GM13976 (cell line): ENCODE measurements around the gene MPO.

ENCODE experiments used
- DNase-seq: peaks from one replicate; pipeline ENCODE4 v3.0.0; 2012; ENCODE audit warnings: low spot score
- in situ Hi-C: fragments of 300-500 bp; cut with MboI; formaldehyde crosslinking; loops from one replicate; pipeline ENCODE4 v1.12.0; 2022; ENCODE audit warnings: low sequenced_read_pairs, mixed read lengths, inconsistent platforms; ENCODE audit not compliant: unreplicated experiment
- TF ChIP-seq, protein P1 (sequence below): IDR thresholded peaks from 2 replicates; pipeline ENCODE4 v1.5.1; 2012; ENCODE audit warnings: borderline replicate concordance, mild to moderate bottlenecking; ENCODE audit not compliant: insufficient read depth; ENCODE audit errors: extremely low read depth, missing control alignments, control extremely low read depth

MPO gene

DNA sequence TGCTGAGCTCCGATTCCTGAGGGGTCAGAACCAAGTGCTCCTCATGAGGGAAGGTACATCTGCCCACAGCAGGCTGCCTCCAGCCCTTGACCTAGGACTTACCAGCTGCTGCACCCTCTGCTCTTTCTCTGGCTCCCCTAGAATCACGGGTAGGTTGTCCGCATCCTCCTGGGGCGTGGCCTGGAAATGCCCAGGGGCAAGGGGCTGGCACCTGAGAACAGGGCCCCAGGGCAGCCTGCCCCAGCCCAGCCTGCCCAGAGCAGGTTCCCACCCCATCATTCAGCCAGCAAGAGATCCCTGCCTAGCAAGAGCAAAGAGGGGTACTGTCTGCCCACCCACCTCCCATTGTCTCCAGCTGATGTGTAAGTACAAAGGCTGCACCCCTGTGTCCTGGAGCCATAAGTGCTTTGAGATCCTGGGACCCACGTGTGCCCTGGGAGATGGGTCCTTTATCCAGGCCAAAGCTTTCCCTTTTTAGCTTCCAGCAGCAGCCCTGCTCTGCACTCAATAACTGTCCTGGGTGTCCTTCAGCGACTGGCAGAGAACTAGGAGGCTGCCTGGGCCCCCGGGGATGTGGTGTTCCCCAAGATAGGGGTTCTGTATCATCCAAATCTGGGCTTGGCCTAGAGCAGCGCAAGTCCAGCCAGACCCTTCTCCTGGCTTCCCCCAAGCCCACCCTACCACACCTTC lies 42.8 kb upstream of the MPO start:
- no peak for DNase-seq
- TF ChIP-seq, protein P1, sequence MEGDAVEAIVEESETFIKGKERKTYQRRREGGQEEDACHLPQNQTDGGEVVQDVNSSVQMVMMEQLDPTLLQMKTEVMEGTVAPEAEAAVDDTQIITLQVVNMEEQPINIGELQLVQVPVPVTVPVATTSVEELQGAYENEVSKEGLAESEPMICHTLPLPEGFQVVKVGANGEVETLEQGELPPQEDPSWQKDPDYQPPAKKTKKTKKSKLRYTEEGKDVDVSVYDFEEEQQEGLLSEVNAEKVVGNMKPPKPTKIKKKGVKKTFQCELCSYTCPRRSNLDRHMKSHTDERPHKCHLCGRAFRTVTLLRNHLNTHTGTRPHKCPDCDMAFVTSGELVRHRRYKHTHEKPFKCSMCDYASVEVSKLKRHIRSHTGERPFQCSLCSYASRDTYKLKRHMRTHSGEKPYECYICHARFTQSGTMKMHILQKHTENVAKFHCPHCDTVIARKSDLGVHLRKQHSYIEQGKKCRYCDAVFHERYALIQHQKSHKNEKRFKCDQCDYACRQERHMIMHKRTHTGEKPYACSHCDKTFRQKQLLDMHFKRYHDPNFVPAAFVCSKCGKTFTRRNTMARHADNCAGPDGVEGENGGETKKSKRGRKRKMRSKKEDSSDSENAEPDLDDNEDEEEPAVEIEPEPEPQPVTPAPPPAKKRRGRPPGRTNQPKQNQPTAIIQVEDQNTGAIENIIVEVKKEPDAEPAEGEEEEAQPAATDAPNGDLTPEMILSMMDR: no peak
- in situ Hi-C loops: no loop called here

DNA sequence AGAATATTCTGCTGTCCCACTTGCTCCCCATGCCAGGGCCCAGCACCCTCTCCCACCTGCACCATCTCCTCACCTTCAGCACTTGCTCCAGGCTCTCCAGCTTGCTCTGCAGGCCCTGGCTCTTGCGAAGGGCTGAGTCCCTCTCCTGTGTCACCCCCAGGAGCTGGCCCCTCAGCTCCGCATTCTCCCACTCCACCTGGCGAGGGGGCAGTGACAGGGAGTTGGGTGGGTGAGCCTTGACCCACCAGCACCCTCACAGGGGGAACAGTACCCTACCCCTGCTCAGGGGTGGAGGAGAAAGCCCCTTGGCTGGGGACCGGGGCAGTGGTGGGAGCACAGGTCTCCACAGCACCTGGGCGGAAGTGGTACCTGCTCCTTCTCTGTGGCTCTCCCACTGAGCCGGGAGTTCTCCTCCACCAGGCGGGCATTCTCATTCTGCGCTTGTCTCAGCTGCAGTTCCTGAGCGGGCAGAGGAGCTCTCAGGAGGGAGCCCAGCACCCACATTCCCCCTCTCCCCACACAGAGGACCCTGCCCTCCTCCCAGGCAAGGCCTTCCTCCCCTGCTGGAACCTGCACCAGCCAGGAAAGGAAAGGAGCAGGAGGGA lies 41.9 kb upstream of the MPO start:
- in situ Hi-C loops: no loop called here
- TF ChIP-seq, protein P1: no peak
- DNase-seq: no peak

DNA sequence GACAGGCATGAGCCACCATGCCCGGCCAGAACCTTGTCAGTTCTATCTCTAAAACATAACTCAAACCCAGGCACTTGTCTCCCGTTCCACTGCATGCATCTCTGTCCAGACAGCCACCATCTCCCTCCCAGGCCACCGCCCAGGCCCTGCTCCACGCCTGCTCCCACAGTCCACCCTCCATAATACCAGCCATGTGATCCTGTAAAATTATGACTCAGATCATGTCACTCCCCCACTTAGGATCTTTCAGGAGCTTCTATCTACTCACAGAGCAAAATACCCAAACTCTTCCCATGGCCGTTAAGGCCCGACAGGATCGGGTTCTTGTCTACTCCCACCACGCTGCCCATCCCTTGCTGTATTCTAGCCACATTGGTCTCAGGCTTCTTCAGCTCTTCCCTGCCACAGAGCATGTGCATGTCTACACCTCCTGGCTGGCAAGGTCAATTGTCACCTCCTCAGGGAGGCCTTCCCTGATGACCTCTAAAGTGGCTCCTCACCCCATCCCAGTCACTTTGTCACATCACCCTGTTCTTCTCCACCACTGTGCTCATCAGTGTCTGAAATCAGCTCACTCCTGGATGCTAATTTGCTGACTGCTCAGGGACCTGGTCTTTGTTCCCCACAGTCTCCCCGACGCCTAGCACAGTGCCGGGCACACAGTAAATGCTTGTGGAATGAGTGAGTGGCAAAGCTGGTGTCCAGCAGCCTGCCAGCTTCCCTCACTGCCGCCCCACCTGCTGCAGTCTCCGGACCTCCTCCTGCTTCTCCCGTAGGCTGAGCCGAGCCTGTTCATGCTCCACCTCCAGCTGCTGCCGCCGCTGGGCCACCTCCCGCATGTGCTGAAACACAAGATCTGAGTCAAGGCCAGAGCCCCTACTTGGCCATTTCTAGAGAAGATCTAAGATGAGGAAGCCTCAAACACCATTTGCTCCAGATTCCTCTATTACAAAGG lies 41.1 kb upstream of the MPO start:
- in situ Hi-C loops: no loop called here
- TF ChIP-seq, protein P1: no peak
- DNase-seq: no peak

DNA sequence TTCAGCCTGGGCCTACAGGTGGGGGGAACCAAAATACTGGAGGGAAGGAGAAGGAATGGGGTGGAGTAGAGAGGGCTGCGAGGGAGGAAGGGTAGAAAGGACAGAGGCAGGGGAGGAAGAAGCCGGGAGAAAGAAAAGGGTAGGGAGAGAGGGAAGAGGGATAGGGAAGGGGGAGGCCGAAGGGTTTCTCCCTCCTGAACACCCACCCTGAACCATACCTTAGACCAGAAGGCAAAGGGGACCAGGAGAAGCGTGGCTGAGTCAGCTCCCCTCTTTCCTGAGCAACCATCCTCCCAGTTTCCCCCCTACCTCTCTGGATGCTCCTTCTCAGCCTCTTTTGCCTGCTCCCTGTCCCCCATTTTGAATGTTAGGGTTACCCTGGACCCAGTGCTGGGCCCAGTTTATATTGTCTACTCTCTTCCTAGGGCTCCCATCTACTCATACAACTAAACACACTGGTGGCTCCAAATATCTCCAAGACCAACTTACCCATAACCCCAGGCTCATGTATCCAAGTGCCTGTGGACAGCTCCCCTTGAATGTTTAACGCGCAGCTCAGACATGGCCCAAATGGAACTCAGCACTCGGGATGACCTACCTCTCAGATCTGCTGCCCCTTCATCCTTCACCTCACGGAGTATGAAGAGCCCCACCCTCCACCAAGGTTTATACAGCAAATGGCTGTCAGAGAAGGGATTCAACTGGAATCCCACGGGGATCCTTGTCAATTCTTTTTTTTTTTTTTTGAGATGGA lies 40.0 kb upstream of the MPO start:
- TF ChIP-seq, protein P1: no peak
- DNase-seq: no peak
- in situ Hi-C loops: no loop called here

DNA sequence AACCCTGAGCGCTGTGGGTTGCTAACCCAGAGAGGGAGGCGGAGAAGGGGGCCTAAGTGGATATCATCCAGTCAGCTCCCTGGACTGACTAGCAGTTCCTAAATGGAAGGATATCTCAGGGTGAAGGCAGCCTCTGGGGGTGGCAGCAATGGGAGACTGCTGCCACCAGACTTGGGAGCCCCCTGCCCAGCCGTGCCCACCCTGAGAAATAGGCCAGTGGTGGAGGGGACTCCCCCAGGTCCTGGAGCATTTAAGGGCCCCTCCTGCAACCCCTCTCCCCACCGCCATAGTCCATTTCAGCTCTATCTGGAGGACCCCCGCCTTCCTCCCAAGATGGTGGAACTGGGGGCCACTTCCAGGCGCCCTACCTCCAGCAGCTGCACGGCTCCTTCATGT lies 39.4 kb upstream of the MPO start:
- DNase-seq: no peak
- in situ Hi-C loops: no loop called here
- TF ChIP-seq, protein P1: no peak
